Fibroblast of pulmonary artery (primary cell): ENCODE results near the gene TRAT1.

Source experiments
- DNase-seq: peaks from one replicate; pipeline ENCODE4 v3.0.0-alpha.2; 2010; ENCODE audit warnings: low read depth
- H3K4me3 ChIP-seq: replicated peaks from 2 replicates; pipeline ENCODE4 v1.5.1; 2011; ENCODE audit warnings: low read depth, mild to moderate bottlenecking, control low read depth, low read length, moderate library complexity
- TF ChIP-seq, protein P1 (sequence below): IDR thresholded peaks from 2 replicates; pipeline ENCODE4 v1.5.1; 2011; ENCODE audit warnings: mild to moderate bottlenecking, control low read depth, low read length, inconsistent platforms; ENCODE audit errors: missing control alignments

Gene TRAT1

GRCh38 chr3:108883373-108883772 lies 60.8 kb downstream of the TRAT1 start:
- no peak overlapping the region for H3K4me3 ChIP-seq
- no peak for DNase-seq
- TF ChIP-seq, protein P1, sequence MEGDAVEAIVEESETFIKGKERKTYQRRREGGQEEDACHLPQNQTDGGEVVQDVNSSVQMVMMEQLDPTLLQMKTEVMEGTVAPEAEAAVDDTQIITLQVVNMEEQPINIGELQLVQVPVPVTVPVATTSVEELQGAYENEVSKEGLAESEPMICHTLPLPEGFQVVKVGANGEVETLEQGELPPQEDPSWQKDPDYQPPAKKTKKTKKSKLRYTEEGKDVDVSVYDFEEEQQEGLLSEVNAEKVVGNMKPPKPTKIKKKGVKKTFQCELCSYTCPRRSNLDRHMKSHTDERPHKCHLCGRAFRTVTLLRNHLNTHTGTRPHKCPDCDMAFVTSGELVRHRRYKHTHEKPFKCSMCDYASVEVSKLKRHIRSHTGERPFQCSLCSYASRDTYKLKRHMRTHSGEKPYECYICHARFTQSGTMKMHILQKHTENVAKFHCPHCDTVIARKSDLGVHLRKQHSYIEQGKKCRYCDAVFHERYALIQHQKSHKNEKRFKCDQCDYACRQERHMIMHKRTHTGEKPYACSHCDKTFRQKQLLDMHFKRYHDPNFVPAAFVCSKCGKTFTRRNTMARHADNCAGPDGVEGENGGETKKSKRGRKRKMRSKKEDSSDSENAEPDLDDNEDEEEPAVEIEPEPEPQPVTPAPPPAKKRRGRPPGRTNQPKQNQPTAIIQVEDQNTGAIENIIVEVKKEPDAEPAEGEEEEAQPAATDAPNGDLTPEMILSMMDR: no peak

DNA sequence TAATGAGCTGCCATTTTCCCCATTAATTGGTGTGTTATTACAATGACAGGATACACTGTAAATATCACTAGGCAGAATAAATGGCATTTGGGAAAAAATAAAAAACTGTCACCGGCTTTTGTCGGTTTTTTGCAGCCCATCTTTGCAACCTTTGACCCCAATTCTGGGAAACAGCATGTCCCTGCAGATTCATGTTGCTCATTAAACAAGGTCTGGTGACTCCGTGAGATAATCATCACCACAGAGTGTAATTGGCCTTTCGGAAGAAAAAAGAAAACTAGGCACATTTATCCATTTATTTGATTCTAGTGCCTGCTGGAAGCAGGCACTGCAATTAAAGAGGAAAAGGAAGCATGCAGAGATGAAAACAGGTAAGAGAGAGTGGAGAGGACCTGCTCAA lies 64.5 kb downstream of the TRAT1 start:
- TF ChIP-seq, protein P1: no peak
- H3K4me3 ChIP-seq: no peak overlapping the region
- no peak for DNase-seq

- no peak for DNase-seq
- H3K4me3 ChIP-seq: no peak overlapping the region
- TF ChIP-seq, protein P1: no peak
These were observed 65.2 kb downstream of the TRAT1 start for GRCh38 chr3:108887777-108888176.

DNA sequence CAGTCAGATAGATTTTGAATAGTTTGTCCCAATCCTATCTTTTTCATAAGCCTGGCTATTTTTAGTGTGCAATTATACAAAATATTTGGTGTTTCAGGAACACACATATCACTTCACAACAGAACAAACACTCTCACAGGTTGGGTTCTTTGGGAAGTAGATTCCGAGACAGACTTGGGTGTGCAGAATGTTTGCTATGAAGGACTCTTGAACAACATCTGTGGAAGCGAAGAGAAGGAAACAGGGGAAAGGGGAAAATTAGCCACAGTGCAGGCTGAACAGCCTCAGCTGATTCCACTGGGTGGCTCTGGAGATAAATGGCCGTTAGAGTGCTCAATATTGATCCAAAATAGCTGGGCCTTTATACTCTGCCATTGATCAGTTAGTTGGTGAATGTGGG lies 69.2 kb downstream of the TRAT1 start:
- DNase-seq: no peak
- H3K4me3 ChIP-seq: no peak overlapping the region
- TF ChIP-seq, protein P1: no peak

- TF ChIP-seq, protein P1: no peak
- H3K4me3 ChIP-seq: no peak overlapping the region
- no peak for DNase-seq
These were observed 72.4 kb downstream of the TRAT1 start for GRCh38 chr3:108894981-108895380.

GRCh38 chr3:108897883-108898282 lies 75.3 kb downstream of the TRAT1 start:
- DNase-seq: no peak
- no peak overlapping the region for H3K4me3 ChIP-seq
- TF ChIP-seq, protein P1: no peak

DNA sequence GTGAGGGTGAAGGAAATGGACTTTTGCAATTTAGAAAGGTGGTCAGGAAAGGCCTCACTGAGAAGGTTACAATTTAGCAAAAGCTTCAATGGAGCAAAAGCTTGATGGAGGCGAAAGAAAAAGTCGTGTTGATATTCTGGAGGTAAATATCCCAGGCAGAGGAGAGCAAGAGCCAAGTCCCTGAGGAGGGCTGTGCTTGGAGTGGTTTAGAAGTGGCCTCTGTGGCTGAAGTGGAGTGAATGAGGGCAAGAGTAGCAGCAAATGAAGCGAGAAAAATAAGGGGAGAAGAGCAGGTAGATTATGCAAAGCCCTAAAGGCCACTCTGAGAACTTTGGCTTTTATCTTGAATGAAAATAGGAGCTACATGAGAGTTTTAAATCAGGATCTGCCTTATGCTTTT lies 76.9 kb downstream of the TRAT1 start:
- DNase-seq: no peak
- no peak overlapping the region for H3K4me3 ChIP-seq
- TF ChIP-seq, protein P1: no peak
